HG02870 (cell line): Measurements from ENCODE around the gene TNFAIP8.

Experiments used
- ATAC-seq: cut with Tn5 transposase; IDR thresholded peaks from one replicate; pipeline ENCODE4 v1.9.1; 2021; ENCODE audit warnings: mild to moderate bottlenecking, moderate library complexity; ENCODE audit not compliant: unreplicated experiment

TNFAIP8 gene

DNA sequence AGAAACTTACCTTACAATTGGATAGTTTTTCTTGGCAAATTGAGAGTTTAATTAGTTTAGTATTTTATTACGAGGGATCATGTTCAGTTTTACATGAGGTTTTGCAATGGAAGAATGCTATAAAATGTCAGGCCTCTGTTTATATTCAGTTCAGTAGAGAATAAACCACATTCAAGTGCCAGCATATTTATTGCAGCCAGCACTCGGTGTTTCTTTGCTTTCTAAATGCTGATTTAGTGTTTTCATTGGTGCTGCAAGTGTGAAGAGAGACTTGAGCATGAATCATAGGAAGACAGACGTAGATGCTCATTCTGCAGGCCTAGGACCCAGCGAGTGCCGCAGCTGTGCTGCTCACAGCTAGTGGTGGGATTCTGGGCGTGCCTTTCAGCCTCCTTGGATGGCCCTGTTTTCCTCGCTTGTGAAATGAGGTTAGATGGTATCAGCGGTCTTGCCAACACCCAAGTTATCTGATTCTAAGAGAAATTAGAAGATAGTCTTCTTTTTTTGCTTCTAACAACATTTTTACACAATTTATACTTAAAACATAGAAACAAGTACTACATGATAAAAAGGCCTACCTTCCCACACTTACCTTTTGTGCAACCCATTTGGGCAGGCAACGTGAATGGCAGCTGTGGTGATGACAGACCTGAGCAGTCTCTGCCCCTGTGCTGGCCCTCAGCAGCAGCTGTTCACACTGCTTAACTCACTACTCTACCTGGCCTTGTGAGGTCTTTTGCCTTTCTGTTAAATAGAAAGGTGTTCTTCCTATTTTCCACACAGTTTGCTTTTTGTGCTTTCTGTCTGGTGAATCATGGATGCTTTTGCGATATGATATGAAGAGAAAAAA lies 26.8 kb upstream of the TNFAIP8 start:
- no peak for ATAC-seq

- no peak for ATAC-seq
Observed at GRCh38 chr5:119329666-119330065, 26.2 kb upstream of the TNFAIP8 start.

GRCh38 chr5:119330367-119331183 lies 25.2 kb upstream of the TNFAIP8 start:
- ATAC-seq: no peak

- ATAC-seq: no peak
Observed at GRCh38 chr5:119331566-119332095, 24.2 kb upstream of the TNFAIP8 start.

GRCh38 chr5:119332208-119332607 lies 23.6 kb upstream of the TNFAIP8 start:
- no peak for ATAC-seq

GRCh38 chr5:119332978-119333401 lies 22.8 kb upstream of the TNFAIP8 start:
- ATAC-seq: peak; percentile 31

- peak; percentile 33 for ATAC-seq
Observed at GRCh38 chr5:119333421-119333851, 22.4 kb upstream of the TNFAIP8 start.

GRCh38 chr5:119335261-119335677 lies 20.6 kb upstream of the TNFAIP8 start:
- no peak for ATAC-seq

- ATAC-seq: no peak
Observed at GRCh38 chr5:119336262-119336661, 19.6 kb upstream of the TNFAIP8 start.

- ATAC-seq: no peak
Observed at GRCh38 chr5:119336845-119337580, 18.8 kb upstream of the TNFAIP8 start.

GRCh38 chr5:119338326-119338946 lies 17.4 kb upstream of the TNFAIP8 start:
- ATAC-seq: no peak

- ATAC-seq: no peak
Observed at GRCh38 chr5:119339344-119339743, 16.5 kb upstream of the TNFAIP8 start.

- no peak for ATAC-seq
Observed at GRCh38 chr5:119339965-119340364, 15.9 kb upstream of the TNFAIP8 start.

- peak; percentile 39 for ATAC-seq
Observed at GRCh38 chr5:119340597-119341218, 15.1 kb upstream of the TNFAIP8 start.

GRCh38 chr5:119341452-119342349 lies 14.1 kb upstream of the TNFAIP8 start:
- peak; percentile 49 for ATAC-seq

- no peak for ATAC-seq
Observed at GRCh38 chr5:119342406-119342805, 13.4 kb upstream of the TNFAIP8 start.

GRCh38 chr5:119343052-119343451 lies 12.8 kb upstream of the TNFAIP8 start:
- no peak for ATAC-seq

DNA sequence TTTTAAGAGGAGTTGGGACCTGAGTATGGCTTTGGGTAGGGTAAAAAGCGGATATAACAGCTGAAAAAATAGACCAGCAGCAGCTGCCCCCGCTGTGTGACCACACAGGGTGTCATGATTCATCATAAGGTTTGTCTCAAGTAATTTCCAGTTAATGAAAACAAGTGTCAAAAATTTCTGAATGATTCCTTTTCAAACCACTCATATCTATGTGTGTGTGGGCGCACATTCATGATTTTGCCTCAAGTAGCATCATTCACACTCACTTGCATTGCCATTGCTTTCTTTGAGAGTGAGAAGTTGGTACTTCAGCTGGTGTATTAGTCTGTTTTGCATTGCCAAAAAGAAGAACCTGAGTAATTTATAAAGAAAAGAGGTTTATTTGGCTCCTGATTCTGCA lies 12.1 kb upstream of the TNFAIP8 start:
- peak; percentile 27 for ATAC-seq

GRCh38 chr5:119344231-119344630 lies 11.6 kb upstream of the TNFAIP8 start:
- no peak for ATAC-seq
